Activated naive CD8-positive, alpha-beta T cell treated with anti-CD3 and anti-CD28 coated beads, Interleukin-2, amount 10 ng/mL, durations not matched to agents 7 days and 5 days (primary cell): ENCODE measurements around the gene NOSIP. TPM values are rescaled to one million over a fixed set of nuclear protein-coding genes. Genes with fewer than 3 reads are reported as not detected.
A peak's percentile ranks its signal among the peaks of the same experiment; 100 is the strongest.

Experiments
- ATAC-seq: fragments of 150-1000 bp; cut with Tn5 transposase; one replicate; pipeline ENCODE4 v1.10.0; 2021; ENCODE audit warnings: low read depth, moderate library complexity
- POLR2A ChIA-PET: fragments of 350-600 bp; sonication (Branson Sonifier 250); formaldehyde crosslinking; loops from one replicate; lab custom pipeline; 2021; ENCODE audit warnings: antibody characterized with exemption; lab: Charles Lee
- DNase-seq: peaks from one replicate; pipeline ENCODE4 v3.0.0; 2021
- H3K27ac Mint-ChIP-seq: one replicate; pipeline ENCODE4 v1.8.0; 2022; ENCODE audit warnings: mild to moderate bottlenecking, mixed read lengths
- H3K27me3 Mint-ChIP-seq: one replicate; pipeline ENCODE4 v1.8.0; 2022; ENCODE audit warnings: mild to moderate bottlenecking, moderate library complexity, mixed read lengths
- H3K36me3 Mint-ChIP-seq: one replicate; pipeline ENCODE4 v1.8.0; 2021; ENCODE audit warnings: mild to moderate bottlenecking, mixed read lengths
- H3K4me1 Mint-ChIP-seq: one replicate; pipeline ENCODE4 v1.8.0; 2021; ENCODE audit warnings: mixed read lengths
- H3K4me3 Mint-ChIP-seq: one replicate; pipeline ENCODE4 v1.8.0; 2022; ENCODE audit warnings: mild to moderate bottlenecking, moderate library complexity, mixed read lengths
- H3K9me3 Mint-ChIP-seq: one replicate; pipeline ENCODE4 v1.8.0; 2021; ENCODE audit warnings: mixed read lengths
- total RNA-seq, 2 experiments: library from RNA; stranded (reverse); gene quantifications; one replicate each; pipeline ENCODE4 v1.2.3, GENCODE V29; 2021

The NOSIP gene
- total RNA-seq, 2 experiments from 2014 or later, result 122 to 125 TPM

- POLR2A ChIA-PET, result interaction anchor here (1.0 to 1.3 kb wide), 3 partner anchors 19 to 27 kb away, joined by 3 to 5 read pairs (median 4); no protein-coding TSS in a partner anchor
- H3K4me3 Mint-ChIP-seq, result peak overlapping the region; percentile 75
- no peak overlapping the region for H3K27ac Mint-ChIP-seq
- H3K9me3 Mint-ChIP-seq, result no peaks in the 10 kb centered on the region
- H3K4me1 Mint-ChIP-seq, result peaks cover 17% of the 10 kb centered on the region
- peaks cover 2% of the 10 kb centered on the region for H3K36me3 Mint-ChIP-seq
- H3K27me3 Mint-ChIP-seq, result peaks cover 4% of the 10 kb centered on the region
- no peak for ATAC-seq
- no peak for DNase-seq
Measured at GRCh38 chr19:49528211-49528771, 52.1 kb downstream of the NOSIP start.

DNA sequence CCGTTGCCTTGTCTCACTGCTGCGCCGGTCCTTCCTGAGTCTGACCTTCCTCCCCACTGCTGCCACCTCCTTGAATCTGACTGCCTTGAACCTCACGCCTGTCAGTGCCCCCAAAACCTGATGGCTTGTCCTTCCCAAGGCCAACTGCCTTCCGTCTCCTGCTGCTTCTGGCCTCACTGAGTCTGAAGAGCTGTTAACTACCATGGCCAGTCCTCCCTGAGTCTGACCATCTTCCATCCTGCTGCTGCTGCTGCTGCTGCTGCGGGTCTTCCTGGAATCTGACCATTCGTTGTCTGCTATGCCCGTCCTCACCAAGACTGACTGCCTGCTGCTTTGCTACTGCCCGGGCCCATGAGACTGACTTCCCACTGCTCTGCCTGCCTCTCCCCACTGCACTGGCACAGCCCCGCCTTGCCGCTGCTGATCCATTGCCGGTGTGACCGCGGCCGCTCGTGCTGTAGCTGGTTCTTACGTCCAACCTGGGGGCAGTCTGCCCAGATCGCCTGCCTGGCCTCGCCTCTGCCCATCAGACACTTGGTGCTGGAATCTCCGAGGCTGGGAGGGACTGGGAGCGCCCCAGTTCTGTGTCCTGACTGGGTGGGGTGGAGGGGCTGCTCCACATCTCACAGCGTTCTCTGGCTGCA, 55.4 kb downstream of the NOSIP start:
- no peak for ATAC-seq
- POLR2A ChIA-PET, result interaction anchor here (1.0 kb wide), 1 partner anchor 11 kb away, joined by 4 read pairs; no protein-coding TSS in a partner anchor
- no peaks in the 10 kb centered on the region for H3K36me3 Mint-ChIP-seq
- no peaks in the 10 kb centered on the region for H3K9me3 Mint-ChIP-seq
- H3K4me3 Mint-ChIP-seq, result no peak overlapping the region
- peaks cover 2% of the 10 kb centered on the region for H3K27me3 Mint-ChIP-seq
- peaks cover 13% of the 10 kb centered on the region for H3K4me1 Mint-ChIP-seq
- DNase-seq, result no peak
- H3K27ac Mint-ChIP-seq, result no peak overlapping the region

DNA sequence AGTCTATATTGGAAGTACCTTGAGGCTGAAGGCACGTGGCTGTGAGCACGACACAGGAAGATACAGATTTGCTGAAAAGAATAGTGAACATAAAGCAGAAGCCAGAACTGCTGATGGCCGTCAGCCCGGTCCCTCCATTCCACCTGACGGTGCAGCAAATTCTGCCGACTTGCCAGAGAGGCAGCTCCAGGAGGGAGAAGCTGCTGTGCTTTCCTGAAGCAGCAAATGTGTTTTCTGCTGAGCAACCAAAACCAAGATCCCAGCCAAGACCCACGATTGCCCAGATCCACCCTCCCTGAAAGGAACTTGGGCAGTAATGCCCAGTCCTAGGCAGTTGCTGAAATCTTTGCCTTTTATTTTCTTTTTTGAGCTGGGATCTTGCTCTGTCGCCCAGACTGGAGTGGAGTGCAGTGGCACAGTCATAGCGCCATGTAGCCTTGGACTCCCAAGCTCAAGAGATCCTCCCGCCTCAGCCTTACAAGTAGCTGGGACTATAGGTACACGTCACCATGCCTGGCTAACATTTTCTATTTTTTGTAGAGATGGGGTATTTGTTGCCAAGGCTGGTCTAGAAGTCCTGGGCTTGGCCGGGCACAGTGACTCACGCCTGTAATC, 59.5 kb downstream of the NOSIP start:
- H3K4me1 Mint-ChIP-seq, result peaks cover 4% of the 10 kb centered on the region
- no peaks in the 10 kb centered on the region for H3K9me3 Mint-ChIP-seq
- DNase-seq, result no peak
- H3K27ac Mint-ChIP-seq, result no peak overlapping the region
- H3K36me3 Mint-ChIP-seq, result no peaks in the 10 kb centered on the region
- H3K4me3 Mint-ChIP-seq, result no peak overlapping the region
- no peak for ATAC-seq
- no peaks in the 10 kb centered on the region for H3K27me3 Mint-ChIP-seq
- POLR2A ChIA-PET, result no interaction called here

DNA sequence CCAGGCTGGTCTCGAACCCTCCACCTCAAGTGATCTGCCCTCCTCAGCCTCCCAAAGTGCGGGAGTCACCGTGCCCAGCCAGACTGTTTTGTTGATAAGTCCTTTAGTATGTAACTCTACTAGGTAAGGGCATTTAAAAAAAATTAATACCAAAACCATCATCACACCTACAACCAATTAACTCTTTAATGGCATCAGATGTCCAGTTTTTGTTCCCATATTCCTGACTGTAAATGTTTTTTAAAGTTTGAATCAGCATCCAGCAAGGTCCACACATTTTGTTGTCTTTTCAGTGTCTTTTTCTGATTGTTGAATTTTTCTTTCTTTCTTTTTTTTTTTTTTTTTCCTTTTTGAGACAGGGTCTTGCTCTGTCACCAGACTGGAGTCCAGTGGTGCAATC, 62.3 kb downstream of the NOSIP start:
- no peak overlapping the region for H3K4me3 Mint-ChIP-seq
- POLR2A ChIA-PET, result no interaction called here
- no peaks in the 10 kb centered on the region for H3K36me3 Mint-ChIP-seq

GRCh38 chr19:49515767-49516166, 64.6 kb downstream of the NOSIP start:
- Mint-ChIP-seq H3K9me3 (no peaks in the 10 kb centered on the region), H3K27ac (no peak overlapping the region), H3K4me3 (no peak overlapping the region), H3K36me3 (no peaks in the 10 kb centered on the region), H3K27me3 (peaks cover 8% of the 10 kb centered on the region), H3K4me1 (peaks cover 20% of the 10 kb centered on the region)
- POLR2A ChIA-PET, result interaction anchor here (0.6 kb wide), 1 partner anchor 31 kb away, joined by 4 read pairs; no protein-coding TSS in a partner anchor
- ATAC-seq, result no peak
- no peak for DNase-seq

More for the DNA sequence above, 62.3 kb downstream of the NOSIP start:
- Mint-ChIP-seq H3K9me3 (no peaks in the 10 kb centered on the region), H3K27me3 (peaks cover 3% of the 10 kb centered on the region), H3K27ac (no peak overlapping the region), H3K4me1 (peaks cover 8% of the 10 kb centered on the region)
- no peak for DNase-seq
- no peak for ATAC-seq

DNA sequence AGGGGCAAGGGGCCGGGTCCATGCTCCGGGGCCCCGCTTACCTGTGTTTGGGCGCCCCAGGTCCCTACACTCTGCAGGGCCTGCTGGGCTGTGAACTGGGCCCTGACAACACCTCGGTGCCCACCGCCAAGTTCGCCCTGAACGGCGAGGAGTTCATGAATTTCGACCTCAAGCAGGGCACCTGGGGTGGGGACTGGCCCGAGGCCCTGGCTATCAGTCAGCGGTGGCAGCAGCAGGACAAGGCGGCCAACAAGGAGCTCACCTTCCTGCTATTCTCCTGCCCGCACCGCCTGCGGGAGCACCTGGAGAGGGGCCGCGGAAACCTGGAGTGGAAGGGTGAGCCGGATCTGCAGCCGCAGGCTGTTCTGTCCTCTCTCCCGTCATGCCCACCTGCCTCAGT, 66.2 kb downstream of the NOSIP start:
- H3K9me3 Mint-ChIP-seq, result no peaks in the 10 kb centered on the region
- no peak overlapping the region for H3K27ac Mint-ChIP-seq
- H3K4me1 Mint-ChIP-seq, result peaks cover 20% of the 10 kb centered on the region
- H3K36me3 Mint-ChIP-seq, result no peaks in the 10 kb centered on the region
- H3K27me3 Mint-ChIP-seq, result peaks cover 11% of the 10 kb centered on the region
- POLR2A ChIA-PET, result interaction anchor here (0.6 to 1.6 kb wide), 2 partner anchors 10 to 965 kb away, joined by 4 to 7 read pairs; no protein-coding TSS in a partner anchor
- no peak for ATAC-seq
- H3K4me3 Mint-ChIP-seq, result peak overlapping the region; percentile 84
- DNase-seq, result no peak

DNA sequence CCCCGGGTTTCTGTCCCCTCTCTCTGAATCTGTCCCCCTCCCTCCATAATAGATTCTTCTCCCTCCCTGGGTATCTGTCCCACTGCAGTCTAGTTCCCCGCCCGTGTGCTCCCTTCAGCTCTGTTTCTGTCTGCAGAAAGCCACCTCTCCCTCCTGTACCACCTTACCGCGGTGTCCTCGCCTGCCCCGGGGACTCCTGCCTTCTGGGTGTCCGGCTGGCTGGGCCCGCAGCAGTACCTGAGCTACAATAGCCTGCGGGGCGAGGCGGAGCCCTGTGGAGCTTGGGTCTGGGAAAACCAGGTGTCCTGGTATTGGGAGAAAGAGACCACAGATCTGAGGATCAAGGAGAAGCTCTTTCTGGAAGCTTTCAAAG, 66.6 kb downstream of the NOSIP start:
- H3K36me3 Mint-ChIP-seq, result no peaks in the 10 kb centered on the region
- POLR2A ChIA-PET, result interaction anchor here (0.6 to 1.6 kb wide), 3 partner anchors 11 to 965 kb away, joined by 4 to 7 read pairs (median 4); no protein-coding TSS in a partner anchor
- H3K4me3 Mint-ChIP-seq, result peak overlapping the region; percentile 84
- peaks cover 11% of the 10 kb centered on the region for H3K27me3 Mint-ChIP-seq
- peaks cover 20% of the 10 kb centered on the region for H3K4me1 Mint-ChIP-seq
- DNase-seq, result no peak
- peak; percentile 10 for ATAC-seq
- peak overlapping the region; percentile 87 for H3K27ac Mint-ChIP-seq
- no peaks in the 10 kb centered on the region for H3K9me3 Mint-ChIP-seq

DNA sequence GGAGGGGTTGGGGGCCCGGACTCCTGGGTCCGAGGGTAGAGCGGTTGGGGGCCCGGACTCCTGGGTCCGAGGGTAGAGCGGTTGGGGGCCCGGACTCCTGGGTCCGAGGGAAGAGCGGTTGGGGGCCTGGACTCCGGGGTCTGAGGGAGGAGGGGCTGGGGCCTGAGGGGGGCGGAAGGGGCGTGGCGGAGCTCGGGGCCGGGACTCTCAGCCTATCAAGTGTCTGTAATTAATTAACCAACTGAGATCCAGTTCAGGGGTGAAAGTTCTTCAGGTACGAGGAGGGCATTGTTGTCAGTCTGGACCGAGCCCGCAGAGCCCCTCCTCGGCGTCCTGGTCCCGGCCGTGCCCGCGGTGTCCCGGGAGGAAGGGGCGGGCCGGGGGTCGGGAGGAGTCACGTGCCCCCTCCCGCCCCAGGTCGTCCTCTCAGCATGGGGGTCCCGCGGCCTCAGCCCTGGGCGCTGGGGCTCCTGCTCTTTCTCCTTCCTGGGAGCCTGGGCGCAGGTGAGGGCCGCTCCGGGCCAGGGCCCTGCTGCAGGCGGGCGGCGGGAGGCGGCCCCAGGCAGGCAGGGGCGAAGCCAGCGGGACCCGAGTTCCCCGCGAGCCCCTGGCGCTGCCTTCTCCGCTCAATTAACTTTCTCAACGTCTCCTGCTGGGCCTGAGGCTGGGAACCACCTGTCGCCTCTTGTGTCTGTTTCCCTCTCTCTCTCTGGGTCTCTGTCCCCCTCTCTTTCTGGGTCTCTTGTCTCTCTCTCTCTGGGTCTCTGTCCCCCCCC, 67.2 kb downstream of the NOSIP start:
- Mint-ChIP-seq H3K27ac (peak overlapping the region; percentile 87), H3K27me3 (peaks cover 11% of the 10 kb centered on the region), H3K4me3 (peak overlapping the region; percentile 84), H3K36me3 (no peaks in the 10 kb centered on the region), H3K4me1 (peaks cover 20% of the 10 kb centered on the region), H3K9me3 (no peaks in the 10 kb centered on the region)
- DNase-seq, result no peak
- POLR2A ChIA-PET, result interaction anchor here (0.6 to 1.6 kb wide), 5 partner anchors 9 to 966 kb away, joined by 3 to 7 read pairs (median 4); no protein-coding TSS in a partner anchor
- ATAC-seq, result peak; percentile 53

DNA sequence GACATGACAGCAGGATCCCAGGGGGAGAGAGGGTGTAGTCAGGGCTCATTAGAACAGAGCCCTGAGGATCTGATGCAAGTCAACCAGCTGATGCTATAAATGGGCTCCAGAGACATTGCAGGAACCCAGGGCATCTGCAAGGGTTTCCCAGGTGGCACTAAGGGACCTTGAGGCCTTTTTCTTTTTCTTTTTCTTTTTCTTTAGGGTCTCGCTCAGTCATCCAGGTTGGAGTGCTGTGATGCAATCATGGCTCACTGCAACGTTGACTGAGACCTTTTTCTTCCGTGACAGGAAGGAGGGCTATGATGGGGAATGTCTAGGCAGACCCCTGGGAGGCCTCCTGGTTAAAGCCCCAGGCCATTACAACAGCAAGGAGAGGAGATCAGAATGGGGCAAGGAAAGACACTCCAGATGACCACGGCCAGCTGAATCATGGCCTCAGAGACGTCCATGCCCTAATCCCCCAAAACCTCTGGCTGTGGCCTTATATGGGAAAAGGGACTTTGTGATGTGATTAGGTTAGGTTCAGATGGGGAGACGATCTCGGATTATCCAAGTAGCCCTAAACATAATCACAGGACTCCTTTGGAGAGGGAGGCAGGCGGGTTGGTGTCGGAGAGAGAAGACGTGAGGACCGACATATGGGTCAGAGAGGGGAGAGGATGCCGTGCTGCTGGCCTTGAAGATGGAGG, 72.4 kb downstream of the NOSIP start:
- Mint-ChIP-seq H3K9me3 (no peaks in the 10 kb centered on the region), H3K4me1 (peaks cover 17% of the 10 kb centered on the region), H3K27ac (no peak overlapping the region), H3K36me3 (no peaks in the 10 kb centered on the region), H3K27me3 (peaks cover 8% of the 10 kb centered on the region), H3K4me3 (no peak overlapping the region)
- POLR2A ChIA-PET, result interaction anchor here (0.8 to 1.4 kb wide), 5 partner anchors 37 to 420 kb away, joined by 3 to 7 read pairs (median 5); partner anchors contain the start of gene NOSIP
- DNase-seq, result no peak
- ATAC-seq, result no peak

GRCh38 chr19:49506575-49507105, 73.7 kb downstream of the NOSIP start:
- Mint-ChIP-seq H3K4me1 (peaks cover 12% of the 10 kb centered on the region), H3K36me3 (no peaks in the 10 kb centered on the region), H3K27ac (no peak overlapping the region), H3K4me3 (no peak overlapping the region), H3K9me3 (no peaks in the 10 kb centered on the region), H3K27me3 (peaks cover 3% of the 10 kb centered on the region)
- POLR2A ChIA-PET, result interaction anchor here (0.6 to 1.2 kb wide), 7 partner anchors 38 to 209 kb away, joined by 3 to 6 read pairs (median 4); partner anchors contain the start of gene NOSIP
- ATAC-seq (peak; percentile 83), DNase-seq (peak; percentile 77)
